HEK293 (cell line): ENCODE results near the gene PDIA5.

ENCODE experiments used
- CTCF ChIA-PET: fragments of 350-600 bp; formaldehyde crosslinking; extraction: SDS; loops from one replicate; lab custom pipeline; 2021; ENCODE audit warnings: antibody characterized with exemption; lab: Yijun Ruan, JAX
- POLR2A ChIA-PET: fragments of 300-600 bp; formaldehyde crosslinking; extraction: SDS; loops from one replicate; lab custom pipeline; 2020; ENCODE audit warnings: antibody characterized with exemption, inconsistent platforms; lab: Yijun Ruan, JAX
- H3K27ac ChIP-seq: fragments of 200-500 bp; sonication (Bioruptor generic); 2 replicates; pipeline ENCODE4 v1.5.1; 2014; ENCODE audit warnings: low read depth, low read length, control low read depth, inconsistent platforms; ENCODE audit errors: extremely low read depth
- H3K36me3 ChIP-seq, 2 experiments: fragments of 200-500 bp in 1 of 2; sonication (Bioruptor generic) in 1 of 2; 1 replicate in 1 of 2; 2 replicates in 1 of 2; pipeline ENCODE4 v1.5.1; 2014 to 2017; ENCODE audit warnings: inconsistent platforms in 2 of 2, low read length in 2 of 2; ENCODE audit not compliant: control insufficient read depth in 2 of 2, insufficient read depth in 1 of 2
- H3K4me1 ChIP-seq: fragments of 200-500 bp; sonication (Bioruptor generic); 2 replicates; pipeline ENCODE4 v1.5.1; 2014; ENCODE audit warnings: mild to moderate bottlenecking, low read length, inconsistent platforms; ENCODE audit not compliant: control insufficient read depth, insufficient read depth
- H3K4me3 ChIP-seq: 2 replicates; pipeline ENCODE4 v1.5.1; 2011; ENCODE audit warnings: low read depth, mild to moderate bottlenecking, control low read depth, low read length, moderate library complexity
- H3K9me3 ChIP-seq: fragments of 200-500 bp; sonication (Bioruptor generic); 2 replicates; pipeline ENCODE4 v1.5.1; 2014; ENCODE audit warnings: low read depth, low read length, inconsistent platforms; ENCODE audit not compliant: control insufficient read depth, insufficient read depth
- FEZF1 ChIP-seq: fragments of 450-650 bp; formaldehyde crosslinking; IDR thresholded peaks from 2 replicates; pipeline ENCODE4 v1.5.1; 2016; ENCODE audit warnings: missing biosample characterization, missing genetic modification characterization
- GLI2 ChIP-seq: fragments of 450-650 bp; formaldehyde crosslinking; IDR thresholded peaks from 2 replicates; pipeline ENCODE4; 2017; ENCODE audit warnings: missing biosample characterization, missing genetic modification characterization, low read depth, borderline replicate concordance
- GLIS1 ChIP-seq: fragments of 450-650 bp; formaldehyde crosslinking; IDR thresholded peaks from 2 replicates; pipeline ENCODE4 v1.5.1; 2016; ENCODE audit warnings: missing biosample characterization, missing genetic modification characterization
- KLF17 ChIP-seq: fragments of 450-650 bp; formaldehyde crosslinking; IDR thresholded peaks from 2 replicates; pipeline ENCODE4 v1.5.1; 2016; ENCODE audit warnings: missing biosample characterization, missing genetic modification characterization
- OVOL3 ChIP-seq: fragments of 450-650 bp; formaldehyde crosslinking; IDR thresholded peaks from 2 replicates; pipeline ENCODE4 v1.5.1; 2016; ENCODE audit warnings: missing biosample characterization, missing genetic modification characterization
- SP2 ChIP-seq: fragments of 450-650 bp; formaldehyde crosslinking; IDR thresholded peaks from 2 replicates; pipeline ENCODE4 v1.5.1; 2016; ENCODE audit warnings: missing biosample characterization, missing genetic modification characterization
- SP3 ChIP-seq: fragments of 450-650 bp; formaldehyde crosslinking; IDR thresholded peaks from 2 replicates; pipeline ENCODE4 v1.5.1; 2016; ENCODE audit warnings: missing biosample characterization, missing genetic modification characterization
- ZBTB21 ChIP-seq: fragments of 450-650 bp; formaldehyde crosslinking; IDR thresholded peaks from 2 replicates; pipeline ENCODE4 v1.5.1; 2017; ENCODE audit warnings: missing biosample characterization, missing genetic modification characterization
- ZEB2 ChIP-seq: fragments of 450-650 bp; formaldehyde crosslinking; IDR thresholded peaks from 2 replicates; pipeline ENCODE4 v1.5.1; 2016; ENCODE audit warnings: missing biosample characterization, missing genetic modification characterization
- ZNF174 ChIP-seq: fragments of 450-650 bp; formaldehyde crosslinking; IDR thresholded peaks from 2 replicates; pipeline ENCODE4 v1.5.0; 2017; ENCODE audit warnings: missing biosample characterization, mild to moderate bottlenecking, missing genetic modification characterization
- ZNF335 ChIP-seq: fragments of 450-650 bp; formaldehyde crosslinking; conservative IDR thresholded peaks from 2 replicates; pipeline ENCODE4 v1.5.1; 2016; ENCODE audit warnings: missing biosample characterization, missing genetic modification characterization
- ZNF394 ChIP-seq: fragments of 450-650 bp; formaldehyde crosslinking; IDR thresholded peaks from 2 replicates; pipeline ENCODE4 v1.5.1; 2016; ENCODE audit warnings: missing biosample characterization, missing genetic modification characterization, mild to moderate bottlenecking, moderate library complexity, borderline replicate concordance
- ZNF398 ChIP-seq: fragments of 450-650 bp; formaldehyde crosslinking; IDR thresholded peaks from 2 replicates; pipeline ENCODE4 v1.5.1; 2017; ENCODE audit warnings: missing biosample characterization, missing genetic modification characterization
- ZNF521 ChIP-seq: fragments of 450-650 bp; formaldehyde crosslinking; IDR thresholded peaks from 2 replicates; pipeline ENCODE4 v1.5.1; 2017; ENCODE audit warnings: missing biosample characterization, mild to moderate bottlenecking, missing genetic modification characterization
- ZNF561 ChIP-seq: fragments of 450-650 bp; IDR thresholded peaks from 2 replicates; pipeline ENCODE4 v1.5.1; 2018; ENCODE audit warnings: missing biosample characterization, missing genetic modification characterization, borderline replicate concordance
- ZNF600 ChIP-seq: fragments of 450-650 bp; formaldehyde crosslinking; IDR thresholded peaks from 2 replicates; pipeline ENCODE4 v1.5.1; 2016; ENCODE audit warnings: missing biosample characterization, missing genetic modification characterization
- ZNF626 ChIP-seq: fragments of 450-650 bp; sonication (Bioruptor Pico); formaldehyde crosslinking; IDR thresholded peaks from 2 replicates; pipeline ENCODE4 v1.5.1; 2018; ENCODE audit warnings: missing biosample characterization, missing genetic modification characterization, inconsistent platforms
- ZNF654 ChIP-seq: fragments of 450-650 bp; formaldehyde crosslinking; IDR thresholded peaks from 2 replicates; pipeline ENCODE4 v1.5.1; 2016; ENCODE audit warnings: low read depth, missing biosample characterization, missing genetic modification characterization
- ZNF692 ChIP-seq: fragments of 450-650 bp; formaldehyde crosslinking; IDR thresholded peaks from 2 replicates; pipeline ENCODE4 v1.5.1; 2016; ENCODE audit warnings: missing biosample characterization, missing genetic modification characterization
- ZNF76 ChIP-seq: fragments of 450-650 bp; formaldehyde crosslinking; IDR thresholded peaks from 2 replicates; pipeline ENCODE4; 2016; ENCODE audit warnings: low read depth, missing biosample characterization, missing genetic modification characterization, borderline replicate concordance
- TF ChIP-seq, protein P1 (sequence below): fragments of 450-650 bp; formaldehyde crosslinking; IDR thresholded peaks from 2 replicates; pipeline ENCODE4 v1.5.1; 2016; ENCODE audit warnings: missing biosample characterization, missing genetic modification characterization
- TF ChIP-seq, protein P2 (sequence below): fragments of 450-650 bp; formaldehyde crosslinking; IDR thresholded peaks from 2 replicates; pipeline ENCODE4 v1.5.1; 2016; ENCODE audit warnings: missing biosample characterization, missing genetic modification characterization

PDIA5 gene

GRCh38 chr3:123201223-123201556, 134.4 kb downstream of the PDIA5 start:
- POLR2A ChIA-PET: interaction anchor here (0.7 to 1.9 kb wide), 6 partner anchors 9 to 687 kb away, joined by 3 to 7 read pairs (median 4); partner anchors contain the start of gene KPNA1
- CTCF ChIA-PET: interaction anchor here (1.1 kb wide), 1 partner anchor 259 kb away, joined by 4 read pairs; no protein-coding TSS in a partner anchor
- Histone ChIP-seq H3K36me3 (no peaks in the 10 kb centered on the region), H3K9me3 (no peaks in the 10 kb centered on the region), H3K4me3 (peak overlapping the region; percentile 100)
- no peak for TF ChIP-seq GLI2 (tag by site-specific recombination)
- no peak for TF ChIP-seq ZNF654 (tag by site-specific recombination)
- TF ChIP-seq KLF17 (tag by site-specific recombination): no peak
- no peak for TF ChIP-seq OVOL3 (tag by site-specific recombination)
- TF ChIP-seq ZNF174 (tag by site-specific recombination): no peak
- TF ChIP-seq, all 188 proteins: peak for 0
- Histone ChIP-seq H3K4me1 (no peaks in the 10 kb centered on the region), H3K27ac (peak overlapping the region; percentile 51; the same call in 1 of the 2 replicates)

GRCh38 chr3:123201557-123202427, 135.0 kb downstream of the PDIA5 start, which contains the start of gene SEC22A:
SEC22A (plus strand) TSS chr3:123201943; CDS start chr3:123209218, 7,275 bp downstream.
- H3K36me3 ChIP-seq: no peaks in the 10 kb centered on the region
- no peaks in the 10 kb centered on the region for H3K9me3 ChIP-seq
- no peaks in the 10 kb centered on the region for H3K4me1 ChIP-seq
- H3K4me3 ChIP-seq: peak within 1 kb of the TSS; percentile 100
- POLR2A ChIA-PET: interaction anchor here (0.6 to 1.9 kb wide), 9 partner anchors 8 to 785 kb away, joined by 3 to 7 read pairs (median 3); partner anchors contain the start of genes HSPBAP1 and KPNA1
- H3K27ac ChIP-seq: peak within 1 kb of the TSS; percentile 51
- CTCF ChIA-PET: interaction anchor here (0.5 to 1.1 kb wide), 3 partner anchors 260 to 898 kb away, joined by 3 to 4 read pairs (median 3); no protein-coding TSS in a partner anchor
- TF ChIP-seq ZNF335 (tag by site-specific recombination) (peak; percentile 80), ZBTB21 (tag by site-specific recombination) (0 out of 2 replicates have a peak, but pooled peaks have one; percentile 29), ZNF626 (tag by site-specific recombination) (no peak), ZEB2 (peak; percentile 47), GLIS1 (tag by site-specific recombination) (peak; percentile 52; the same call in 1 of the 2 replicates), FEZF1 (tag by site-specific recombination) (0 out of 2 replicates have a peak, but pooled peaks have one; percentile 32), SP2 (peak; percentile 87), ZNF76 (tag by site-specific recombination) (peak; percentile 63; the same call in 1 of the 2 replicates), ZNF521 (tag by site-specific recombination) (no peak), ZNF600 (tag by site-specific recombination) (peak; percentile 57; the same call in 1 of the 2 replicates), SP3 (tag by site-specific recombination) (peak; percentile 67), ZNF394 (tag by site-specific recombination) (peak; percentile 90), ZNF561 (tag by site-specific recombination) (peak; percentile 70; the same call in 1 of the 2 replicates), ZNF692 (tag by site-specific recombination) (0 out of 2 replicates have a peak, but pooled peaks have one; percentile 25), ZNF398 (no peak)
- TF ChIP-seq, protein P1, sequence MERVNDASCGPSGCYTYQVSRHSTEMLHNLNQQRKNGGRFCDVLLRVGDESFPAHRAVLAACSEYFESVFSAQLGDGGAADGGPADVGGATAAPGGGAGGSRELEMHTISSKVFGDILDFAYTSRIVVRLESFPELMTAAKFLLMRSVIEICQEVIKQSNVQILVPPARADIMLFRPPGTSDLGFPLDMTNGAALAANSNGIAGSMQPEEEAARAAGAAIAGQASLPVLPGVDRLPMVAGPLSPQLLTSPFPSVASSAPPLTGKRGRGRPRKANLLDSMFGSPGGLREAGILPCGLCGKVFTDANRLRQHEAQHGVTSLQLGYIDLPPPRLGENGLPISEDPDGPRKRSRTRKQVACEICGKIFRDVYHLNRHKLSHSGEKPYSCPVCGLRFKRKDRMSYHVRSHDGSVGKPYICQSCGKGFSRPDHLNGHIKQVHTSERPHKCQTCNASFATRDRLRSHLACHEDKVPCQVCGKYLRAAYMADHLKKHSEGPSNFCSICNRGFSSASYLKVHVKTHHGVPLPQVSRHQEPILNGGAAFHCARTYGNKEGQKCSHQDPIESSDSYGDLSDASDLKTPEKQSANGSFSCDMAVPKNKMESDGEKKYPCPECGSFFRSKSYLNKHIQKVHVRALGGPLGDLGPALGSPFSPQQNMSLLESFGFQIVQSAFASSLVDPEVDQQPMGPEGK (tag by site-specific recombination): peak; percentile 64
- TF ChIP-seq, protein P2, sequence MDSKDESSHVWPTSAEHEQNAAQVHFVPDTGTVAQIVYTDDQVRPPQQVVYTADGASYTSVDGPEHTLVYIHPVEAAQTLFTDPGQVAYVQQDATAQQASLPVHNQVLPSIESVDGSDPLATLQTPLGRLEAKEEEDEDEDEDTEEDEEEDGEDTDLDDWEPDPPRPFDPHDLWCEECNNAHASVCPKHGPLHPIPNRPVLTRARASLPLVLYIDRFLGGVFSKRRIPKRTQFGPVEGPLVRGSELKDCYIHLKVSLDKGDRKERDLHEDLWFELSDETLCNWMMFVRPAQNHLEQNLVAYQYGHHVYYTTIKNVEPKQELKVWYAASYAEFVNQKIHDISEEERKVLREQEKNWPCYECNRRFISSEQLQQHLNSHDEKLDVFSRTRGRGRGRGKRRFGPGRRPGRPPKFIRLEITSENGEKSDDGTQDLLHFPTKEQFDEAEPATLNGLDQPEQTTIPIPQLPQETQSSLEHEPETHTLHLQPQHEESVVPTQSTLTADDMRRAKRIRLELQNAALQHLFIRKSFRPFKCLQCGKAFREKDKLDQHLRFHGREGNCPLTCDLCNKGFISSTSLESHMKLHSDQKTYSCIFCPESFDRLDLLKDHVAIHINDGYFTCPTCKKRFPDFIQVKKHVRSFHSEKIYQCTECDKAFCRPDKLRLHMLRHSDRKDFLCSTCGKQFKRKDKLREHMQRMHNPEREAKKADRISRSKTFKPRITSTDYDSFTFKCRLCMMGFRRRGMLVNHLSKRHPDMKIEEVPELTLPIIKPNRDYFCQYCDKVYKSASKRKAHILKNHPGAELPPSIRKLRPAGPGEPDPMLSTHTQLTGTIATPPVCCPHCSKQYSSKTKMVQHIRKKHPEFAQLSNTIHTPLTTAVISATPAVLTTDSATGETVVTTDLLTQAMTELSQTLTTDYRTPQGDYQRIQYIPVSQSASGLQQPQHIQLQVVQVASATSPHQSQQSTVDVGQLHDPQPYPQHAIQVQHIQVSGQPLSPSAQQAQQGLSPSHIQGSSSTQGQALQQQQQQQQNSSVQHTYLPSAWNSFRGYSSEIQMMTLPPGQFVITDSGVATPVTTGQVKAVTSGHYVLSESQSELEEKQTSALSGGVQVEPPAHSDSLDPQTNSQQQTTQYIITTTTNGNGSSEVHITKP: peak; percentile 66
